Natural killer cell (primary cell): ENCODE results near the gene DLK1. TPM values are rescaled to one million over a fixed set of nuclear protein-coding genes. Genes with fewer than 3 reads are reported as not detected.

ENCODE experiments used
- ATAC-seq, 3 donors: fragments of 150-1000 bp in 2 of 3; fragments of 200-7000 bp in 1 of 3; cut with Tn5 transposase; 1 replicate in 1 of 3; 2 replicates in 2 of 3; pipeline ENCODE4 v1.10.0; 2021; ENCODE audit warnings: mild to moderate bottlenecking in 2 of 3, moderate library complexity in 2 of 3
- DNase-seq, 2 donors: peaks; one replicate each; pipeline versions ENCODE4 v3.0.0 to v3.0.0-alpha.2; 2013 to 2021; ENCODE audit warnings: mixed read lengths in 1 of 2
- H3K27ac ChIP-seq: one replicate; pipeline ENCODE4 v1.5.1; 2013; ENCODE audit warnings: mild to moderate bottlenecking, low read length
- H3K27me3 ChIP-seq: one replicate; pipeline ENCODE4 v1.6.1; 2013; ENCODE audit warnings: low read length; ENCODE audit not compliant: control insufficient read depth, insufficient read depth
- H3K36me3 ChIP-seq: one replicate; pipeline ENCODE4 v1.6.1; 2013; ENCODE audit warnings: low read length; ENCODE audit not compliant: control insufficient read depth, insufficient read depth
- H3K4me1 ChIP-seq: one replicate; pipeline ENCODE4 v1.6.1; 2013; ENCODE audit warnings: low read length; ENCODE audit not compliant: control insufficient read depth, insufficient read depth
- H3K4me3 ChIP-seq: one replicate; pipeline ENCODE4 v1.5.1; 2013; ENCODE audit warnings: low read length
- H3K9me3 ChIP-seq: one replicate; pipeline ENCODE4 v1.6.1; 2013; ENCODE audit warnings: low read length; ENCODE audit not compliant: control insufficient read depth, insufficient read depth
- H3K27ac Mint-ChIP-seq, 2 donors: one replicate each; pipeline ENCODE4 v1.8.0; 2022; ENCODE audit warnings: mild to moderate bottlenecking in 2 of 2, mixed read lengths in 2 of 2, moderate library complexity in 1 of 2
- H3K27me3 Mint-ChIP-seq, 2 donors: one replicate each; pipeline ENCODE4 v1.8.0; 2022; ENCODE audit warnings: low read depth in 2 of 2, mixed read lengths in 2 of 2
- H3K36me3 Mint-ChIP-seq: one replicate; pipeline ENCODE4 v1.8.0; 2022; ENCODE audit warnings: mixed read lengths
- H3K4me1 Mint-ChIP-seq, 2 donors: one replicate each; pipeline ENCODE4 v1.8.0; 2022; ENCODE audit warnings: mixed read lengths in 2 of 2
- H3K4me3 Mint-ChIP-seq: one replicate; pipeline ENCODE4 v1.8.0; 2022; ENCODE audit warnings: mild to moderate bottlenecking, moderate library complexity, mixed read lengths
- H3K9me3 Mint-ChIP-seq, 2 donors: one replicate each; pipeline ENCODE4 v1.8.0; 2022; ENCODE audit warnings: mixed read lengths in 2 of 2
- CTCF ChIP-seq: fragments of 200-600 bp; IDR thresholded peaks from one replicate; pipeline ENCODE4 v1.8.0; 2022; ENCODE audit warnings: antibody characterized with exemption
- WGBS: methylation state at CpG from one replicate; pipeline ENCODE4 v1.1.7; 2013; ENCODE audit warnings: missing lambda C conversion rate; ENCODE audit not compliant: insufficient coverage; 5-methylcytosine and 5-hydroxymethylcytosine counted together
- intact Hi-C: fragments of 100-400 bp; cut with micrococcal nuclease; formaldehyde crosslinking; loops from one replicate; pipeline ENCODE4 v1.14.2; 2022
- total RNA-seq, 4 donors: library from RNA; stranded (reverse); fragments of 120-200 nt in 1 of 4; gene quantifications; one replicate each; pipeline versions ENCODE4 v1.2.3 to v1.2.4, GENCODE V29; 2013 to 2022

Gene DLK1
- total RNA-seq, 3 donors from 2014 or later (not counting 1 experiment from before 2014, with no cell fraction given) = not detected

- no peak for ATAC-seq
- TF ChIP-seq CTCF = no peak
Observed at GRCh38 chr14:100770046-100770445, 43.4 kb downstream of the DLK1 start.

GRCh38 chr14:100770605-100771120 lies 44.0 kb downstream of the DLK1 start:
- Histone ChIP-seq H3K4me3 (no peak overlapping the region), H3K4me1 (no peaks in the 10 kb centered on the region), H3K9me3 (no peaks in the 10 kb centered on the region), H3K27me3 (no peaks in the 10 kb centered on the region), H3K27ac (no peak overlapping the region), H3K36me3 (no peaks in the 10 kb centered on the region)
- no peak overlapping the region for H3K4me3 Mint-ChIP-seq
- no peak for TF ChIP-seq CTCF
- ATAC-seq (no peak), DNase-seq (no peak)
- no peaks in the 10 kb centered on the region for H3K27me3 Mint-ChIP-seq
- H3K4me1 Mint-ChIP-seq = no peaks in the 10 kb centered on the region
- intact Hi-C loops = no loop called here
- no peak overlapping the region for H3K27ac Mint-ChIP-seq
- no peaks in the 10 kb centered on the region for H3K36me3 Mint-ChIP-seq
- H3K9me3 Mint-ChIP-seq = no peaks in the 10 kb centered on the region
- 72% methylated on average over 3 of the region's 5 CpGs for WGBS

More at GRCh38 chr14:100770046-100770445, 43.4 kb downstream of the DLK1 start:
- Histone ChIP-seq H3K9me3 (no peaks in the 10 kb centered on the region), H3K36me3 (no peaks in the 10 kb centered on the region), H3K4me1 (no peaks in the 10 kb centered on the region), H3K4me3 (no peak overlapping the region), H3K27ac (no peak overlapping the region), H3K27me3 (no peaks in the 10 kb centered on the region)
- intact Hi-C loops = no loop called here
- Mint-ChIP-seq H3K9me3 (no peaks in the 10 kb centered on the region), H3K27ac (no peak overlapping the region), H3K4me3 (no peak overlapping the region), H3K36me3 (no peaks in the 10 kb centered on the region), H3K4me1 (no peaks in the 10 kb centered on the region), H3K27me3 (peaks cover 0 to 6% of the 10 kb centered on the region in 2 donors)
- 79% methylated on average over 2 of the region's 4 CpGs for WGBS
- DNase-seq = no peak

GRCh38 chr14:100771121-100771800 lies 44.6 kb downstream of the DLK1 start:
- no peaks in the 10 kb centered on the region for H3K4me1 Mint-ChIP-seq
- Histone ChIP-seq H3K27ac (no peak overlapping the region), H3K27me3 (no peaks in the 10 kb centered on the region), H3K9me3 (no peaks in the 10 kb centered on the region), H3K4me1 (no peaks in the 10 kb centered on the region), H3K4me3 (no peak overlapping the region), H3K36me3 (no peaks in the 10 kb centered on the region)
- WGBS = 75% methylated on average over 12 of the region's 13 CpGs
- no peaks in the 10 kb centered on the region for H3K36me3 Mint-ChIP-seq
- no peaks in the 10 kb centered on the region for H3K27me3 Mint-ChIP-seq
- no peak for TF ChIP-seq CTCF
- ATAC-seq = no peak
- no peaks in the 10 kb centered on the region for H3K9me3 Mint-ChIP-seq
- intact Hi-C loops = no loop called here
- no peak overlapping the region for H3K27ac Mint-ChIP-seq
- no peak overlapping the region for H3K4me3 Mint-ChIP-seq
- no peak for DNase-seq
